HTR-8/SVneo (cell line): ENCODE data around the gene CD19.
"Not testable (repeated sequence)": the region's sequence is repeated elsewhere in the genome, so short reads cannot be mapped to it uniquely, and the experiment has no call there.

Source experiments
- DNase-seq: peaks from one replicate; pipeline ENCODE4 v3.0.0; 2011; ENCODE audit warnings: low spot score, mixed read lengths; ENCODE audit not compliant: insufficient read length
- FAIRE-seq: peaks from 2 replicates; lab custom pipeline; 2011; peaks lifted over from hg19 to GRCh38; lab: Jason Lieb, UNC

CD19 gene

DNA sequence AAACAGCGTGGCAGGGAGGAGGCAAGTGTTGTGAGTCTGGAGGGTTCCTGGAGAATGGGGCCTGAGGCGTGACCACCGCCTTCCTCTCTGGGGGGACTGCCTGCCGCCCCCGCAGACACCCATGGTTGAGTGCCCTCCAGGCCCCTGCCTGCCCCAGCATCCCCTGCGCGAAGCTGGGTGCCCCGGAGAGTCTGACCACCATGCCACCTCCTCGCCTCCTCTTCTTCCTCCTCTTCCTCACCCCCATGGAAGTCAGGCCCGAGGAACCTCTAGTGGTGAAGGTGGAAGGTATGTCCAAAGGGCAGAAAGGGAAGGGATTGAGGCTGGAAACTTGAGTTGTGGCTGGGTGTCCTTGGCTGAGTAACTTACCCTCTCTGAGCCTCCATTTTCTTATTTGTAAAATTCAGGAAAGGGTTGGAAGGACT, at the start of gene CD19:
Gene CD19, plus strand, starts transcription at position 171 of the 425 bp plus-strand sequence. Its CDS starts 30 bp downstream, at position 201.
- FAIRE-seq (no peak), DNase-seq (no peak)

DNA sequence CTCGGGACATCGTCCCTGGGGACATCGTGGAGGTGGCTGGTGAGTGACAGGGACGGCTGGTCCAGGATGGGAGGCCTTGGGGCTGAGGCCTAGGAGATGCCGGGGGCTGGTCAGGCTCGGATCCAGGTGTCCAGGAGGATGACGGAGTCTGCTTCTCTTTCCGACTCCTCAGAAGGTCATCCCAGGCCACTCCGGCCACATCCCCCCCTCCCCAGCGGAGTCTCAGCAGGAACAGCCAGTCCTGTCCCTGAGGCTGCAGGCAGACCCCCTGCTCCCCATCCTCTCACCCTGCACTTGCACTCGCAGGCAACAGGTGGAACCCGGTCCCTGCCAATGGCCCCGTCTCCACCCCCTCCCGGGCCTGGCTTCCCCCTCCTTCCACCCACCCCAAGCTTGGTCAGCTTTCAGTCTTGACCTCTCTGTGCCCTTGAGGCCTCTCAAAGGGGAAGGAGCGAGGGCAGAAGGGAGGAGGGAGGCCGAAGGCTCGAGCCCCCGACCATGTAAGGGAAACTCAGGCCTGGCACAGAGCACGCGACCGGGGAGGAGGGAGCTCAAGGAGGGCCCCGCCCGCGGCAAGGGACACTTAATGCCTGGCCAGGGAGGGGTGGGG, 49.1 kb upstream of the CD19 start:
- DNase-seq, result no peak
- FAIRE-seq, result no peak

DNA sequence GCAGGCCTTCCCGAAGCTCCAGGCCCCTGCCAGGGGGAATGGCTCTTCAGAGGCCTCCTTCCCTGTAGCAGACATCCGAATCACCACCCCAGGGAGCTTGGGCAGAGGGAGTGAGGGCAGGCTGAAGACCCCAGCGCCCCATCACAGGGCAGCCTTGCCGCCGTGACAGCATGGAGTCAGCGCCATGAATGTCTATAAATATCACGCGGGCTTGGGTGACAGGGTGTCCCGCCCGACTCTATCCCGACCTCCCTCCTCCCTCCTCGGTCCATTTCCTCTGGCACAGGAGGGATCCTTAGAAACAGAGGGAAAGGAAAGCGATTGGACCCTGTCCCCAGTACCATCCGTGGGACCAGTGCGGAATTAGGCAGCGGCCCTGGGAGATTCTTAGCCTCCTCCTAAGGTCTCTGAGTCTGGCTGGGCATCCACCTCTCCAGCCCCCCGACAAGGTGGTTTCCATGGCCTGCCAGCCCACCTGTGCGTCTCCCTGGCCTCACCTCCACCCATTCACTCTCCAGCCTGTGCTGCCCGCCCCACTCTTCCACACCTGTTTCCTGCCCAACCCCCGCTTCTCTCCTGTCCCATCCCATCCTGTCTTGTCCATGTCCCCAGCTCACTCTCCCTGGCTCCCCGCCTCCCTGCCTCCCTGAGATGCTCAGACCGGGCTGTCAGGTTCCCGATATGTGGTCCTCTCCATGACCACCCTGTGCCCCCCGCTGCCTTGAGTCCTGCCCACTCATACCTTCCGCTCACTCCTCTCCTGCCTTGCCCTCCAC, 48.4 kb upstream of the CD19 start:
- no peak for FAIRE-seq
- DNase-seq, result no peak

DNA sequence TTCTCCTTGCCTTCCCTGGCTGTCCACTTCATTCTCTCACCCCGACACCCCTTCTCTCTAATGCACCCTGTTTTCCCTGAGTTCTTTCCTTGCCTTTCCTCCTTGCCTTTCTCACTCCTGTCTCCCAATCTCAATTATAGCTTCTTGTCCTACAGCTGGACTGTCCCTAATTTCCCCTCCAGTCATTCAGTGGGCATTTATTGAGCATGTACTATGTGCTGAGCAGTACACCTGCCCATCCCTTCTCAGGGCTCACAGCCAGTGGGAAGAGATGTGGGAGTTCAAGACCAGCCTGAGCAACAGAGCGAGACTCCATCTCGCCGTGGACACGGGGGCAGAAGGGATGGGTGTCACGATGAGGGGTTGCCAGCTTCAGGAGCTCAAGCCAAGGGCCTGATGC, 47.7 kb upstream of the CD19 start:
- DNase-seq (no peak), FAIRE-seq (no peak)

DNA sequence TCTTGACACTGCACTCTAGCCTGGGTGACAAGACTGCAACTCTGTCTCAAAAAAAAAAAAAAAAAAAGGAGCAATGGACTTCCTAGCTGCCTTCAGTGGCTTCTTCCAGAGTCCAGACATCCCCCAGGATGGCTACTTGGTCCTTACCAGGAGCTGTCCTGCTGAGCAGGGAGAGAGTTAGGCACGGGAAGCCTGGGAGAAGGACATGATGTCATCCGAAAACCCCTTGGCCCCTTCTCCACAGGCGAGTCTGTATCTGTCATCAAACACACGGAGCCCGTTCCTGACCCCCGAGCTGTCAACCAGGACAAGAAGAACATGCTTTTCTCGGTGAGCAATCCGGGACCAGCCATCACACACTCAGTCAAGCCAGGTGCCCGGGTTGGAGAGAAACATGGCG, 44.8 kb upstream of the CD19 start:
- FAIRE-seq (no peak), DNase-seq (no peak)

DNA sequence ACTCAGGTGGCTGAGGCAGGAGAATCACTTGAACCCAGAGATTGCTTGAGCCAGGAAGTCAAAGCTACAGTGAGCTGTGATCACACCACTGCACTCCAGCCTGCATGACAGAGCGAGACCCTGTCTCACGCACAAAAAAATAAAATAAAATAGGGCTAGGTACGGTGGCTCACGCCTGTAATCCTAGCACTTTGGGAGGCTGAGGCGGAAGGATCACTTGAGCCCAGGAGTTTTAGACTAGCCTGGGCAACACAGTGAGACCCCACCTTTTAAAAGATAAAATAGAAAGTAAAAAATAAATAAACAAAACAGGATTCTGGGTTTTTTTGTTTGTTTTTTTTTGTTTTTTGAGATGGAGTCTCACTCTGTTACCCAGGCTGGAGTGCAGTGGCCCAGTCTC, 41.4 kb upstream of the CD19 start:
- not testable (repeated sequence) for DNase-seq, FAIRE-seq

DNA sequence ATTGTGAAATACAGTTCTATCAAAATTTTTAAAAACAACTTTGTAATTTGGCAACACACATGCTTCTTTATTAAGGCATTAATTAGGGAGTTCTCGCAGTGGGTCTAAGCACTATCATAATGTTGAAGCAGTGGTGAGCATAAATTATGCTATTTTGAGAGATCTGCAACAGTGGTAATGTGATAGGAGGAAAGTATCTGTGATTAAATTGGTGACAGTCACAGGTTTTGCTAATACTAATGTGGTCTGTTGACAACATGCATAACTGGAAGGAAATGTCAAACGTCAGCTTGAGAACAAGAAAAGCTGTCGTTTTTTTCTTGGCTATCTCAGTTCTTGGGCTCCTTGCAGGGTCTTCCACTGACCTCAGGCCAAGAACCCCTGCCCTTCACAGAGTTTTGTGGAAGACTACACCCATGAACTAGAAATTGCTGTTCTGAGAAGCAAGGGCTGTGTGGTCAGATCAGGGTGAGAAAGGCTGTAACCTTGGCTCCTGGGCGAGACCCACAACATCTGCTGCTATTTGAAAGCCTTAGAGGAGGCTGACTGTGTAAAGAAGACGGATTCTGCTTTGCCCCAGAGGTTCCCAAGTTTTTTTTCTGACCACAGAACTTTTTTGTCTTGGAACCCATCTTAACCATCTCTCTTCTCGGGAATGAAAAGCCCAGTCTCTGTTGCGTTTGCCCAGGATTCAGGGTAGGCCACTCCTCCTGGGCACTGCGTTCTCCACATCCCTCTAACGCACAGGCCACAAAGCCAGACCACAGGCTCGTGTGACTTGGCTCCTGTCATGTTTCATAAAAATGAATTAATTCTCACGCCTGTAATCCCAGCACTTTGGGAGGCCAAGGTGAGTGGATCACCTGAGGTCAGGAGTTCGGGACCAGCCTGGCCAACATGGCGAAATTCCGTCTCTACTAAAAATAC, 39.5 kb upstream of the CD19 start:
- FAIRE-seq (no peak), DNase-seq (no peak)

DNA sequence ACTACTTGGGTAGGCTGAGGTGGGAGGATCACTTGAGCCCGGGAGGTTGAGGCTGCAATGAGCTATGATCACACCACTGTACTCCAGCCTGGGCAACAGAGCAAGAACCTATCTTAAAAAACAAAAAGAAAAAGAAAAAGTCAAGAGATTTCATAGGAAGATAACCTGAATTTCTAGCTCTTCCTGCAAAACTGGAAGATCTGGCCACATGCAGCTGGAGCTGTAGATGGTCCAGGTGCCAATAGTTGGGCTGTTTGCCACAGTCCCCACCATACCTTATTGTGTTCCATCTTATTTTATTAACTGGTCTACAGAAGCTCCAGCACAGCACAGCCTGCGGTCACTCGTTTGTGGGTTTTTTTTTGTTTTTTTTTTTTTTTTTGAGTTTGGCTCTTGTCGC, 38.5 kb upstream of the CD19 start:
- FAIRE-seq (no peak), DNase-seq (no peak)

DNA sequence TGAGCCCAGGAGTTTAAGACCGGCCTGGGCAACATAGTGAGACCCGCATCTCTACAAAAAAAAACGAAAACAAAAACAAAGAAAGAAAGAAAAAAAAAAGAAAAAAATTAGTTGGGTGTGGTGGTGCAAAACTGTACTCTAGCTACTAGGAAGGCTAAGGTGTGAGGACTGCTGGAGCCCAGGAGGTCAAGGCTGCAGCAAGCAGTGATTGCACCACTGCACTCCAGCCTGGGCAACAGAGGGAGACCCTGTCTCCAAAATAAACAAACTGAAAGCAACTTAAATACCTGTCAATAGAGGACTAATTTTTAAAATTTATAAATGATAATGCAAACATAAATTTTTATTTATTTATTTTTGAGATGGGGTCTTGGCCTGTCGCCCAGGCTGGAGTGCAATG, 36.2 kb upstream of the CD19 start:
- DNase-seq, result no peak
- no peak for FAIRE-seq

DNA sequence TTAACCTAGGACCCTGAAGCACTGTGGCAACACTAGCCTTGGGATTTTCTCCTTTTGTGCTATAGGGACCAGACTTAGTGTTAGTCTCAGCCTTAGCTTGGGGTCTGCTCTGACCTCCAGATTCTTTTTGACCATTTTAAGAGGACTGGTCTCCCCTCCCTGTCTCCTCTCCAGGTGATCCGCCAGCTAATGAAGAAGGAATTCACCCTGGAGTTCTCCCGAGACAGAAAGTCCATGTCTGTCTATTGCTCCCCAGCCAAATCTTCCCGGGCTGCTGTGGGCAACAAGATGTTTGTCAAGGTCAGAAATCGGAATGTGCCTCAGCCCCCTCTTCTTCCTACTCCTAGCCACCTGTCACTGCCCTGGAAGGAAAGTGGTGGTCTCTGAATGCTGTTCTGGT, 33.9 kb upstream of the CD19 start:
- DNase-seq (no peak), FAIRE-seq (no peak)

DNA sequence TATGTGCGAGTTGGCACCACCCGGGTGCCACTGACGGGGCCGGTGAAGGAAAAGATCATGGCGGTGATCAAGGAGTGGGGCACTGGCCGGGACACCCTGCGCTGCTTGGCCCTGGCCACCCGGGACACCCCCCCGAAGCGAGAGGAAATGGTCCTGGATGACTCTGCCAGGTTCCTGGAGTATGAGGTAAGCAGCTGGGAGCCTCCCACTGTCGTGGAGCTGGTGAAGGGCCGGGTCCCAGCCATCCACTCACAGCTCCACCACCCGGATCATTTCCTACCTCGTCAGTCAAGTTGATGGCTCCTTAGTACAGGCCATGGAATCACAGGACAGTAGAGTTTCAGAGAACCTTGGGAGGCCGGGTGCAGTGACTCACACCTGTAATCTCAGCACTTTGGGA, 33.5 kb upstream of the CD19 start:
- no peak for FAIRE-seq
- DNase-seq, result no peak

DNA sequence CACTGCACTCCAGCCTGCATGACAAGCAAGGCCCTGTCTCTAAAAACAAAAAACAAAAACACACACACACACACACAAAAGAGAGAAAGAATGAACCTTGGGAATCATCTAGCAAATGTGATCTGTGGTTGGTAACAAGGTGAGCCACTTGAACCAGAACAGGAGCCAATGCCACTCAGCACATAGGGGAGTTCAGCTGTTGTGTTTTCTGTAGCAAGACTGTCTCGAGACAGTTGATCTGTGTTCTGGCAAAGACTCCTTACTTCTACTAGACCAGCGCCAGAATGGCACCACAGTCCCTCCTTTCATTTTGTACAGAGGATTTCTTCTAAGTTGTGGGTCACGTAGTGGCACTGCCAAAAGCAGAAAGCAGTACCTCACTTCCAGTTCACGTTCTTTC, 32.8 kb upstream of the CD19 start:
- FAIRE-seq (no peak), DNase-seq (no peak)

DNA sequence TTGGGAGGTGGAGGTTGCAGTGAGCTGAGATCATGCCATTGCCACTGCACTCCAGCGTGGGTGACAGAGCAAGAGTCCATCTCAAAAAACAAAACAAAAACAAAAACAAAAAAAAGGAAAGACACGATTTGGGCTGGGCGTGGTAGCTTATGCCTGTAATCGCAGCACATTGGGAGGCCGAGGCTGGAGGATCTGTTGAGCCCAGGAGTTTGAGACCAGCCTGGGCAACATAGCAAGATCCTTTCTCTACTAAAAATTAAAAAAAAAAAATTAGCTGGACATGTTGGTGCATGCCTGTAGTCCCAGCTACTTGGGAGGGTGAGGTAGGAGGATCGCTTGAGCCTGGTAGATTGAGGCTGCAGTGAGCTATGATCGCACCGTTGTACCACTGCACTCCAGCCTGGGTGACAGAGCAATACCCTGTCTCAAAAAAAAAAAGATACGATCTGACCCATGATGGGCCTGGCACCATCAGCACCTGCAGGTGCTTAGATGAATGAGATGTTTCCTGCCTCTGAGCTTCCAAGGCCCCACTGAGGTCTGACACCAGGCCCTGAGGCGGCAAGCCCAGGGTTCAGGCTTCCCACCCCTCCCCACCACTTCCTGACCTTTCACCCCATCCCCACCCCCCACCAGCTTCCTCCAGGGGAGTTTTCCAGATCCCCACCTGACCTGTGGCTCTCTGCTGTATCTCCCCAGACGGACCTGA, 31.7 kb upstream of the CD19 start:
- FAIRE-seq (no peak), DNase-seq (no peak)

DNA sequence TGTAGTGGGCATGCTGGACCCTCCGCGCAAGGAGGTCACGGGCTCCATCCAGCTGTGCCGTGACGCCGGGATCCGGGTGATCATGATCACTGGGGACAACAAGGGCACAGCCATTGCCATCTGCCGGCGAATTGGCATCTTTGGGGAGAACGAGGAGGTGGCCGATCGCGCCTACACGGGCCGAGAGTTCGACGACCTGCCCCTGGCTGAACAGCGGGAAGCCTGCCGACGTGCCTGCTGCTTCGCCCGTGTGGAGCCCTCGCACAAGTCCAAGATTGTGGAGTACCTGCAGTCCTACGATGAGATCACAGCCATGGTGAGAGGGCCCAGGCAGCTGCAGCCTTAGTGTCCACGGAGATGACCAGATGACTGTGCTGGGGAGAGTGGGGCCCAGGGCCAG, 31.2 kb upstream of the CD19 start:
- FAIRE-seq, result no peak
- DNase-seq, result no peak

DNA sequence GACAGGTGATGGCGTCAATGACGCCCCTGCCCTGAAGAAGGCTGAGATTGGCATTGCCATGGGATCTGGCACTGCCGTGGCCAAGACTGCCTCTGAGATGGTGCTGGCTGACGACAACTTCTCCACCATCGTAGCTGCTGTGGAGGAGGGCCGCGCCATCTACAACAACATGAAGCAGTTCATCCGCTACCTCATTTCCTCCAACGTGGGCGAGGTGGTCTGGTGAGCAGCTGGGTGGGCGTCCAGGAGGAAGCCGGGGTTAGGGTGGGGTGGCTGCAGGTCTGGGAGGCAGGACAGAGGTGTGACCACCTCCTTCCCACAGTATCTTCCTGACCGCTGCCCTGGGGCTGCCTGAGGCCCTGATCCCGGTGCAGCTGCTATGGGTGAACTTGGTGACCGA, 29.9 kb upstream of the CD19 start:
- DNase-seq (no peak), FAIRE-seq (no peak)

DNA sequence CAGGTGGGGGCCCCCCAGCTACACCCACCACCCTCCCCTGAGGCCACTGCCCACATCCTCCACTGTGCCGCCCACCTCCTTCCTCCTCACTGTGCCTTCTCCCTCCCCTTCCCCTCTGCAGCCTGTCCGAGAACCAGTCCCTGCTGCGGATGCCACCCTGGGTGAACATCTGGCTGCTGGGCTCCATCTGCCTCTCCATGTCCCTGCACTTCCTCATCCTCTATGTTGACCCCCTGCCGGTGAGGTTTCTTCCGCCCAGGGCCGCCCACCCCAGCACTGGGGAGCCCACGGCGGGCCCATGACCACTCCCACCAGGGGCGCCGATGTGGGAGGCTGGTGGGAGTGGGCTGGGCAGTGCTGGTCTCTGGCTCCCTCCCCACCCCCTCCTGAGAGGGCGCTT, 28.9 kb upstream of the CD19 start:
- FAIRE-seq (no peak), DNase-seq (no peak)

DNA sequence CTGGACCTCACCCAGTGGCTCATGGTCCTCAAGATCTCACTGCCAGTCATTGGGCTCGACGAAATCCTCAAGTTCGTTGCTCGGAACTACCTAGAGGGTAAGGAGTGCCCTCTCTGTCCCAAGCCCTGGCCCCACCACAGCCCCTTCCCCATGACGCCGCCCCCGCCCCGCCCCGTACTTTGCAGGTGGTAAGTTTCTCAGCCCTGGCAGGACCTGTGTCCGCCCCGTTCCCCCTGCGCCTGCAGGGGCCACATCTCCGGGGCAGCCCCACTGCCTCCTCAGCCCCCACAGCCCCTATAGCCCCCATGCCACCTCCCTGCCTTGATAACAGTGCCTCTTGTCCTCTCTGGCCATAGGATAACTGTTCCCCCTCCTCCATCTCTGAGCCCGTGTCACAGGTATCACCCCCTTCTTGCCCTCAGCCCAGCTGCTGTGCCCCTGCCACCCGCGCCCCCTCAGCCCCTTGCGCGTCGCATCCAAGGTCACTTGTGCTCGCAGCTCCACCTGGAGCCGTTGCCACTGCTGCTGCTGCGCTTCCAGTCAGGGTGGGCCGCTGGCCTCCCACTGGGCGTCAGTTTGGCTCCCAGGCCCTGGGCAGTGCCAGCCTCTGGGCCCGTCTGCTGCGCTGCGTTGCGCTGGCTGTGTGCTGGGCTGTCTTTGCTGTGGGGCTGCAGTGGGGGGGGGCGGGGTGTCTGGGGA, 28.3 kb upstream of the CD19 start:
- no peak for DNase-seq
- FAIRE-seq, result no peak

DNA sequence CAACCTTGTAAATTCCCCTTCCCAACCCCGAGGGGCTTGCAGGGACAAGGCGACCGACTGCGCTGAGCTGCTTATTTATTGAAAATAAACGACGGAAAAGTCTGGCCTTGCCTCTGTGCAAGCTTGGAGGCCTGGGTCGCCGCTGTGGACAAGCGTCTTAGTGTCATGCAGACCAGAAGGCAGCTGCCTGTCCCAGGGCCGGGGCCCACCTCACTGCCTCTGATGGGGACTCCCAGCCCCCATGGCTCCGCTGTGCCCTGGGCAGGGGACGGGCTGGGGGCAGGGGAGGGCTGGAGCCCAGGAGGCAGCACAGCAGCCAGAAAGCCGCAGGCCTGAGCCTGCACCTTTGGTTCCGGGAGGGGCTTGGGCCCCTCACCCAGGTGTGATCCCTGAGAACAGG, 27.4 kb upstream of the CD19 start:
- no peak for FAIRE-seq
- no peak for DNase-seq

DNA sequence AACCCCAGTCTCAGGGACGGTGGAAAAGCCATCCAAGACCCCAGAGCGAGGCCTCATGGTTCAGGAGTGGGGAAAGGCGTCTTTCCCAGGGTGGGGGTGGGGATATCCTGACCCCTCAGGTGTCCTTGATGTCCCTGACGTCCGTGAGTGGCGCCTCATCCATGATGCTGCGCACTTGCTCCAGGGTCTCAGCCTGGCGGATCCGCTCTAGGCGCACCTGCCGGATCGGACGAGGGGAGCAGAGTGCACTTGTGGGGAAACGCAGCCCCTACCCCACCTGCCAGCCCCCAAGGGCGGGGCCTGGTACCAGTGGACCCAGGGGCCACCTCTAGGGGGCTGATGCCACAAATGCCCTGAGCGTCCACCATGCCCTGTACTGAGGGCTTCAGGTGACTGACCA, 26.9 kb upstream of the CD19 start:
- DNase-seq (no peak), FAIRE-seq (no peak)

DNA sequence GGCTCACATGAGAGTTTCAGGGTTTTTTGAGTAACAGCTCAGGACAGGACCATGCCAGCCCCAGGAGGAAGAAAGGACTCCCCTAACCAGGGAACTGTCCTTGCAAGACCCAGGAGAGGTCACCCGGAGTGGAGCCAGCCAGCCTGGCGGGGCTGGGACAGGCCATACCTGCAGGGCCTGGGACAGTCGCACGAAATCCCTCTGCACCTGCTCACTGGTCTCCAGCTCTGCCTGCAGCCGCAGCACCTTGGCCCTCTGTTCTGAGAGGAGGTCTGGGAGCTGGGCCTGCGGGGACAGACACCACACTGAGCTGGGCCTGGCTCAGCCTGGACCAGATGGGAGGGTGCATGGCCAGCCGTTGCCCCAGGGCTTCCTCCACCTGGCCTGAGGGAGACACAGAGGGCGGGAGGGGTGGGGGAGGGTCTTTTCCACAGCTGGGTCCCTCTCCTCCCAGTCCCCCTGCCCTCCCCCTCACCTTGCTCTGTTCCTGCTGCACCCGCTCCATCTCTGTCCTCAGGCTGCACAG, 26.5 kb upstream of the CD19 start:
- FAIRE-seq (no peak), DNase-seq (no peak)
